ENCODE data around the gene FBF1. TPM values are rescaled to one million over a fixed set of nuclear protein-coding genes. Genes with fewer than 3 reads are reported as not detected.

Gene FBF1
- total RNA-seq, 1 experiment from 2014 or later = 8.3 TPM

GRCh38 chr17:75875182-75875939, 65.5 kb downstream of the FBF1 start:
- no peak overlapping the region for H4K91ac ChIP-seq (ENCODE audit: insufficient read length, low read depth, low read length)
- peaks cover 3% of the 10 kb centered on the region; the same call in 1 of the 2 replicates for H3K4me1 ChIP-seq (ENCODE audit: insufficient read depth, low read length)
- H3K4me1 Mint-ChIP-seq = peaks cover 23 to 25% of the 10 kb centered on the region in 2 experiments
- DNase-seq = no peak
- no peaks in the 10 kb centered on the region; a peak in 1 of 5 replicates for H3K9me3 Mint-ChIP-seq
- no peak overlapping the region for H3K9ac ChIP-seq (ENCODE audit: extremely low read depth, insufficient read length, low read length)
- H3K79me2 ChIP-seq (ENCODE audit: insufficient read depth, low read length) = no peaks in the 10 kb centered on the region
- no peak overlapping the region for H3K27ac Mint-ChIP-seq
- H3K36me3 Mint-ChIP-seq (ENCODE audit: insufficient read depth in 1 of 3, low read depth in 3 of 3) = no peaks in the 10 kb centered on the region; a peak in 2 of 7 replicates
- peaks cover 10% of the 10 kb centered on the region for H3K23me2 ChIP-seq (ENCODE audit: insufficient read length, low read depth, low read length, poor library complexity, severe bottlenecking)
- H2BK20ac ChIP-seq (ENCODE audit: low read depth, low read length, poor library complexity, severe bottlenecking) = no peak overlapping the region
- H3K9me3 ChIP-seq (ENCODE audit: control insufficient read depth, low read depth, low read length) = no peaks in the 10 kb centered on the region
- H3K4me2 ChIP-seq (ENCODE audit: insufficient read depth, insufficient read length, low read length) = no peak overlapping the region
- no peaks in the 10 kb centered on the region for H4K20me1 ChIP-seq (ENCODE audit: control insufficient read depth, insufficient read depth, insufficient read length)
- no peak overlapping the region for H3K56ac ChIP-seq (ENCODE audit: insufficient read length, low read depth, low read length)
- H3K27me3 ChIP-seq (ENCODE audit: insufficient read depth, low read length) = peaks cover 3% of the 10 kb centered on the region; the same call in 1 of the 2 replicates
- H2AK5ac ChIP-seq (ENCODE audit: insufficient read length, low read length) = no peak overlapping the region
- no peak overlapping the region for H2BK12ac ChIP-seq (ENCODE audit: insufficient read length, low read depth, low read length)
- no peak overlapping the region for H4K5ac ChIP-seq (ENCODE audit: insufficient read length, low read depth, low read length)
- H3K23ac ChIP-seq (ENCODE audit: insufficient read length, low read depth, low read length) = no peak overlapping the region
- no peak overlapping the region for H2BK120ac ChIP-seq (ENCODE audit: low read depth, low read length, poor library complexity, severe bottlenecking)
- H2BK5ac ChIP-seq (ENCODE audit: insufficient read length, low read length) = no peak overlapping the region
- no CpG with 5 or more reads among the region's 18 CpGs for WGBS (ENCODE audit: extremely low coverage, insufficient read length, low lambda C conversion rate)
- no peak overlapping the region for H3K14ac ChIP-seq (ENCODE audit: insufficient read depth, low read length)
- H2BK15ac ChIP-seq (ENCODE audit: low read depth, low read length) = no peak overlapping the region
- H3K4me3 Mint-ChIP-seq = no peak overlapping the region
- no peak overlapping the region for H3K27ac ChIP-seq (ENCODE audit: insufficient read length, low read depth, low read length)
- peaks cover 34% of the 10 kb centered on the region for H3K27me3 Mint-ChIP-seq (ENCODE audit: low read depth)
- H2AFZ ChIP-seq (ENCODE audit: low read length) = no peak overlapping the region
- no peak overlapping the region for H3T11ph ChIP-seq (ENCODE audit: low read length)
- no peak overlapping the region for H3K18ac ChIP-seq (ENCODE audit: insufficient read length, low read depth, low read length)
- H3K4ac ChIP-seq (ENCODE audit: low read depth, low read length) = no peak overlapping the region
- TF ChIP-seq CTCF (conservative IDR thresholded peaks at IDR 0.05) = no peak
- no peak overlapping the region for H4K8ac ChIP-seq (replicated peaks; ENCODE audit: insufficient read length, low read depth, low read length)
- H3K79me1 ChIP-seq (ENCODE audit: insufficient read depth, low read depth, low read length, poor library complexity, severe bottlenecking) = no peaks in the 10 kb centered on the region

Measured in H9 (cell line).